ENCODE results near the gene SLC16A5. TPM values are rescaled to one million over a fixed set of nuclear protein-coding genes. Genes with fewer than 3 reads are reported as not detected.

Gene SLC16A5
- polyA plus RNA-seq, 1 donor (not counting 4 experiments of a cell fraction or from before 2014, with no cell fraction given) = 3.5 TPM

- no peaks in the 10 kb centered on the region for H3K9me3 ChIP-seq (ENCODE audit: control insufficient read depth, low read depth, low read length)
- no peaks in the 10 kb centered on the region for H4K20me1 ChIP-seq (ENCODE audit: control insufficient read depth, extremely low read depth, insufficient read depth, low read length)
- H3K9ac ChIP-seq (ENCODE audit: control insufficient read depth, extremely low read depth, insufficient read depth, low read length) = peak overlapping the region; percentile 83
- peaks cover 52% of the 10 kb centered on the region for H3K4me1 ChIP-seq (ENCODE audit: control insufficient read depth, extremely low read depth, insufficient read depth, low read length)
- peak overlapping the region; percentile 95 for H2AFZ ChIP-seq (ENCODE audit: control insufficient read depth, low read length)
- no peaks in the 10 kb centered on the region for H3K9me1 ChIP-seq (ENCODE audit: control insufficient read depth, extremely low read depth, insufficient read depth, low read length)
- FAIRE-seq (no peak), DNase-seq (ENCODE audit: low read depth, low spot score) (no peak)
- H3K36me3 ChIP-seq (ENCODE audit: control insufficient read depth in 2 of 2, extremely low read depth in 1 of 2, insufficient read depth in 2 of 2, low read length in 2 of 2) = no peaks in the 10 kb centered on the region
- no peaks in the 10 kb centered on the region for H3K79me2 ChIP-seq (ENCODE audit: control insufficient read depth, insufficient read depth, low read length)
- TF ChIP-seq EZH2 (IDR thresholded peaks at IDR 0.05; ENCODE audit: low read length) = no peak
- TF ChIP-seq CTCF (optimal IDR thresholded peaks at IDR 0.05 in 1 of 3, IDR thresholded peaks at IDR 0.05 in 1 of 3, conservative IDR thresholded peaks at IDR 0.05 in 1 of 3; ENCODE audit: extremely low read depth in 1 of 3, insufficient read depth in 2 of 3, low read length in 3 of 3) = peak in 1 of 3 experiments; percentile 2
- H3K4me3 ChIP-seq (ENCODE audit: control insufficient read depth in 2 of 3, extremely low read depth in 1 of 3, insufficient read depth in 2 of 3, low read depth in 1 of 3, low read length in 3 of 3) = peak overlapping the region; percentile 55 to 71 (median 59)
- H3K4me2 ChIP-seq (ENCODE audit: control insufficient read depth, extremely low read depth, insufficient read depth, low read depth, low read length) = peak overlapping the region; percentile 95
- dilution Hi-C loops (cut with MboI; ENCODE audit: extremely low pct_ligation_motif_present, low sequenced_read_pairs) = no loop called here
- peak overlapping the region; percentile 81 for H3K27ac ChIP-seq (ENCODE audit: control insufficient read depth, insufficient read depth, low read length)
- no peaks in the 10 kb centered on the region for H3K27me3 ChIP-seq (ENCODE audit: control insufficient read depth, extremely low read depth, insufficient read depth, low read length)
Measured at GRCh38 chr17:75088465-75089417, 987 bp downstream of the SLC16A5 start.

- dilution Hi-C loops (cut with MboI; ENCODE audit: extremely low pct_ligation_motif_present, low sequenced_read_pairs) = no loop called here
- peak overlapping the region in 1 of 3 experiments; percentile 19 for H3K4me3 ChIP-seq (ENCODE audit: control insufficient read depth in 2 of 3, extremely low read depth in 1 of 3, insufficient read depth in 2 of 3, low read depth in 1 of 3, low read length in 3 of 3)
- H3K9me1 ChIP-seq (ENCODE audit: control insufficient read depth, extremely low read depth, insufficient read depth, low read length) = no peaks in the 10 kb centered on the region
- no peaks in the 10 kb centered on the region for H4K20me1 ChIP-seq (ENCODE audit: control insufficient read depth, extremely low read depth, insufficient read depth, low read length)
- H3K4me2 ChIP-seq (ENCODE audit: control insufficient read depth, extremely low read depth, insufficient read depth, low read depth, low read length) = peak overlapping the region; percentile 31
- peaks cover 54% of the 10 kb centered on the region for H3K4me1 ChIP-seq (ENCODE audit: control insufficient read depth, extremely low read depth, insufficient read depth, low read length)
- no peak for FAIRE-seq
- no peak for DNase-seq (ENCODE audit: low read depth, low spot score)
- peak overlapping the region; percentile 44 for H3K9ac ChIP-seq (ENCODE audit: control insufficient read depth, extremely low read depth, insufficient read depth, low read length)
- H3K36me3 ChIP-seq (ENCODE audit: control insufficient read depth in 2 of 2, extremely low read depth in 1 of 2, insufficient read depth in 2 of 2, low read length in 2 of 2) = no peaks in the 10 kb centered on the region
- H3K79me2 ChIP-seq (ENCODE audit: control insufficient read depth, insufficient read depth, low read length) = no peaks in the 10 kb centered on the region
- no peak overlapping the region for H3K27ac ChIP-seq (ENCODE audit: control insufficient read depth, insufficient read depth, low read length)
- no peak for TF ChIP-seq CTCF (optimal IDR thresholded peaks at IDR 0.05 in 1 of 3, IDR thresholded peaks at IDR 0.05 in 1 of 3, conservative IDR thresholded peaks at IDR 0.05 in 1 of 3; ENCODE audit: extremely low read depth in 1 of 3, insufficient read depth in 2 of 3, low read length in 3 of 3)
- no peak for TF ChIP-seq EZH2 (IDR thresholded peaks at IDR 0.05; ENCODE audit: low read length)
- H3K27me3 ChIP-seq (ENCODE audit: control insufficient read depth, extremely low read depth, insufficient read depth, low read length) = no peaks in the 10 kb centered on the region
- H3K9me3 ChIP-seq (ENCODE audit: control insufficient read depth, low read depth, low read length) = no peaks in the 10 kb centered on the region
- no peak overlapping the region for H2AFZ ChIP-seq (ENCODE audit: control insufficient read depth, low read length)
Measured at GRCh38 chr17:75090871-75091854, 3.4 kb downstream of the SLC16A5 start.
